ENCODE data around the gene IFNA8. TPM values are rescaled to one million over a fixed set of nuclear protein-coding genes. Genes with fewer than 3 reads are reported as not detected.
"Not testable (repeated sequence)": the region's sequence is repeated elsewhere in the genome, so short reads cannot be mapped to it uniquely, and the experiment has no call there.

IFNA8 gene
- polyA plus RNA-seq, 3 donors = not detected

GRCh38 chr9:21414220-21414940 is 5.5 kb downstream of the IFNA8 start:
- no peak overlapping the region for H3K27ac ChIP-seq (ENCODE audit: low read depth, low read length)
- WGBS, 3 donors = 91 to 94% (median 91%) methylated on average over 2 of the region's 2 CpGs

- WGBS, 3 donors = 63 to 71% (median 66%) methylated on average over 5 of the region's 5 CpGs
- H3K27ac ChIP-seq (ENCODE audit: low read depth, low read length) = no peak overlapping the region
Observed at GRCh38 chr9:21415493-21416267, 6.8 kb downstream of the IFNA8 start.

GRCh38 chr9:21428235-21428634 is 19.3 kb downstream of the IFNA8 start:
- WGBS, 3 donors = 62 to 74% (median 64%) methylated on average over 1 of the region's 1 CpG
- no peak overlapping the region for H3K27ac ChIP-seq (ENCODE audit: low read depth, low read length)

- H3K27ac ChIP-seq (ENCODE audit: low read depth, low read length) = no peak overlapping the region
- WGBS, 3 donors = 54 to 59% (median 55%) methylated on average over 2 of the region's 2 CpGs
Observed at GRCh38 chr9:21429191-21429590, 20.3 kb downstream of the IFNA8 start.

- no peak overlapping the region for H3K27ac ChIP-seq (ENCODE audit: low read depth, low read length)
- WGBS, 3 donors = 47 to 83% (median 52%) methylated on average over 2 of the region's 2 CpGs
Observed at GRCh38 chr9:21432672-21433425, 23.9 kb downstream of the IFNA8 start.

- H3K27ac ChIP-seq (ENCODE audit: low read depth, low read length) = no peak overlapping the region
- WGBS, 3 donors = 46 to 56% (median 51%) methylated on average over 9 of the region's 9 CpGs
Observed at GRCh38 chr9:21434202-21435014, 25.5 kb downstream of the IFNA8 start.

- not testable (repeated sequence) for H3K27ac ChIP-seq (ENCODE audit: low read depth, low read length)
- WGBS, 3 donors = 63 to 84% (median 80%) methylated on average over 7 of the region's 7 CpGs
Observed at GRCh38 chr9:21435015-21435383, 26.1 kb downstream of the IFNA8 start.

GRCh38 chr9:21440139-21440538 is 31.2 kb downstream of the IFNA8 start, which contains the start of gene IFNA1:
IFNA1 (plus strand) TSS chr9:21440439; CDS start chr9:21440508, 69 bp downstream.
- WGBS, 3 donors = 89 to 90% (median 89%) methylated on average over 4 of the region's 4 CpGs
- H3K27ac ChIP-seq (ENCODE audit: low read depth, low read length) = no peak within 1 kb of the TSS

GRCh38 chr9:21443849-21444625 is 35.1 kb downstream of the IFNA8 start:
- no peak overlapping the region for H3K27ac ChIP-seq (ENCODE audit: low read depth, low read length)
- WGBS, 3 donors = 62 to 83% (median 77%) methylated on average over 4 of the region's 4 CpGs

- 80 to 89% (median 87%) methylated on average over 5 of the region's 5 CpGs for WGBS, 3 donors
- not testable (repeated sequence) for H3K27ac ChIP-seq (ENCODE audit: low read depth, low read length)
Observed at GRCh38 chr9:21449312-21449711, 40.4 kb downstream of the IFNA8 start.

- WGBS, 3 donors = 65 to 77% (median 77%) methylated on average over 4 of the region's 4 CpGs
- H3K27ac ChIP-seq (ENCODE audit: low read depth, low read length) = no peak overlapping the region
Observed at GRCh38 chr9:21450733-21451394, 41.9 kb downstream of the IFNA8 start.

- H3K27ac ChIP-seq (ENCODE audit: low read depth, low read length) = no peak overlapping the region
- WGBS, 3 donors = 74 to 84% (median 75%) methylated on average over 4 of the region's 4 CpGs
Observed at GRCh38 chr9:21452681-21453080, 43.8 kb downstream of the IFNA8 start.

- H3K27ac ChIP-seq (ENCODE audit: low read depth, low read length) = no peak overlapping the region
- WGBS, 3 donors = 52 to 76% (median 69%) methylated on average over 2 of the region's 2 CpGs
Observed at GRCh38 chr9:21454149-21454548, 45.2 kb downstream of the IFNA8 start.

GRCh38 chr9:21455320-21455719 is 46.4 kb downstream of the IFNA8 start:
- no peak overlapping the region for H3K27ac ChIP-seq (ENCODE audit: low read depth, low read length)
